Measurements from ENCODE around the gene GMCL1.

The GMCL1 gene

GRCh38 chr2:69846182-69847067, 17.0 kb downstream of the GMCL1 start:
- Histone ChIP-seq H3K9me3 (no peaks in the 10 kb centered on the region), H3K27ac (no peak overlapping the region), H3K4me1 (ENCODE audit: control insufficient read depth in 1 of 2, insufficient read depth in 1 of 2, low read depth in 1 of 2, low read length in 1 of 2) (peaks cover 0 to 4% of the 10 kb centered on the region in 2 experiments), H3K4me3 (ENCODE audit: low read depth in 1 of 2, low read length in 1 of 2) (no peak overlapping the region), H3K27me3 (no peaks in the 10 kb centered on the region), H3K36me3 (peaks cover 83% of the 10 kb centered on the region)
- TF ChIP-seq CTCF (IDR thresholded peaks at IDR 0.05) = no peak

- Histone ChIP-seq H3K27ac (no peak overlapping the region), H3K9me3 (no peaks in the 10 kb centered on the region), H3K36me3 (peaks cover 77% of the 10 kb centered on the region), H3K4me3 (ENCODE audit: low read depth in 1 of 2, low read length in 1 of 2) (no peak overlapping the region), H3K27me3 (no peaks in the 10 kb centered on the region), H3K4me1 (ENCODE audit: control insufficient read depth in 1 of 2, insufficient read depth in 1 of 2, low read depth in 1 of 2, low read length in 1 of 2) (peaks cover 0 to 6% of the 10 kb centered on the region in 2 experiments)
- no peak for TF ChIP-seq CTCF (IDR thresholded peaks at IDR 0.05)
These were observed 17.8 kb downstream of the GMCL1 start for GRCh38 chr2:69847068-69847828.

GRCh38 chr2:69848186-69848790, 18.8 kb downstream of the GMCL1 start:
- Histone ChIP-seq H3K4me1 (ENCODE audit: control insufficient read depth in 1 of 2, insufficient read depth in 1 of 2, low read depth in 1 of 2, low read length in 1 of 2) (peaks cover 0 to 6% of the 10 kb centered on the region in 2 experiments), H3K4me3 (ENCODE audit: low read depth in 1 of 2, low read length in 1 of 2) (no peak overlapping the region), H3K27ac (no peak overlapping the region), H3K27me3 (no peaks in the 10 kb centered on the region), H3K36me3 (peaks cover 83% of the 10 kb centered on the region), H3K9me3 (no peaks in the 10 kb centered on the region)
- TF ChIP-seq CTCF (IDR thresholded peaks at IDR 0.05) = no peak

- Histone ChIP-seq H3K36me3 (peaks cover 51% of the 10 kb centered on the region), H3K4me3 (ENCODE audit: low read depth in 1 of 2, low read length in 1 of 2) (no peak overlapping the region), H3K27me3 (no peaks in the 10 kb centered on the region), H3K4me1 (ENCODE audit: control insufficient read depth in 1 of 2, insufficient read depth in 1 of 2, low read depth in 1 of 2, low read length in 1 of 2) (peaks cover 0 to 4% of the 10 kb centered on the region in 2 experiments), H3K9me3 (no peaks in the 10 kb centered on the region), H3K27ac (no peak overlapping the region)
- no peak for TF ChIP-seq CTCF (IDR thresholded peaks at IDR 0.05)
These were observed 28.8 kb downstream of the GMCL1 start for GRCh38 chr2:69858261-69858660.

GRCh38 chr2:69863298-69863697, 33.8 kb downstream of the GMCL1 start:
- TF ChIP-seq CTCF (IDR thresholded peaks at IDR 0.05) = no peak
- Histone ChIP-seq H3K36me3 (peaks cover 75% of the 10 kb centered on the region), H3K27me3 (no peaks in the 10 kb centered on the region), H3K4me3 (ENCODE audit: low read depth in 1 of 2, low read length in 1 of 2) (no peak overlapping the region), H3K27ac (no peak overlapping the region), H3K9me3 (no peaks in the 10 kb centered on the region), H3K4me1 (ENCODE audit: control insufficient read depth in 1 of 2, insufficient read depth in 1 of 2, low read depth in 1 of 2, low read length in 1 of 2) (no peaks in the 10 kb centered on the region)

Measured in neutrophil (primary cell).